HepG2 (cell line): ENCODE data around the gene DCST2. TPM values are rescaled to one million over a fixed set of nuclear protein-coding genes. Genes with fewer than 3 reads are reported as not detected.

Source experiments
- ATAC-seq: fragments of 200-7000 bp; cut with Tn5 transposase; 3 replicates; pipeline ENCODE4 v1.9.1; 2020; ENCODE audit warnings: mild to moderate bottlenecking, moderate library complexity
- BruUV-seq: library from RNA; stranded (reverse); fragments of 400-500 nt; replicated peaks from 2 replicates; lab custom pipeline; 2021; lab: Mats Ljungman, UMichigan
- CTCF ChIA-PET: fragments of 300-600 bp; formaldehyde crosslinking; extraction: SDS; loops from one replicate; lab custom pipeline; 2021; ENCODE audit warnings: low total read pairs, inconsistent platforms, low intra/inter-chr PET ratio; lab: Yijun Ruan, JAX
- POLR2A ChIA-PET: fragments of 350-600 bp; sonication (Branson Sonifier 250); formaldehyde crosslinking; loops from one replicate; lab custom pipeline; 2020; ENCODE audit warnings: antibody characterized with exemption, inconsistent platforms; lab: Yijun Ruan, JAX
- DNase-seq: peaks from one replicate; pipeline ENCODE4 v3.0.0-alpha.2; 2015; ENCODE audit warnings: low spot score
- FAIRE-seq: peaks from 3 replicates; lab custom pipeline; 2011; peaks lifted over from hg19 to GRCh38; lab: Jason Lieb, UNC
- H2AFZ ChIP-seq: one replicate; pipeline ENCODE4 v1.6.1; 2011; ENCODE audit warnings: low read length, inconsistent platforms
- H3K27ac ChIP-seq: fragments of 300-600 bp; 3 replicates; pipeline ENCODE4 v1.8.0; 2011; ENCODE audit warnings: mixed run types, mild to moderate bottlenecking, mixed read lengths, low read length, inconsistent platforms; ENCODE audit not compliant: insufficient read depth; ENCODE audit errors: extremely low read length
- H3K27me3 ChIP-seq, 2 experiments: fragments of 200-600 bp in 1 of 2; 2 replicates in 1 of 2; 3 replicates in 1 of 2; pipeline versions ENCODE4 v1.6.0 to v1.8.0; 2011; ENCODE audit warnings: low read length in 2 of 2, mild to moderate bottlenecking in 2 of 2, moderate library complexity in 2 of 2, inconsistent platforms in 1 of 2; ENCODE audit not compliant: insufficient read depth in 2 of 2, control insufficient read depth in 1 of 2
- H3K36me3 ChIP-seq, 2 experiments: fragments of 200-600 bp in 1 of 2; replicated peaks in 1 of 2; 2 replicates in 1 of 2; 3 replicates in 1 of 2; pipeline versions ENCODE4 v1.5.1 to v1.8.0; 2011; ENCODE audit warnings: low read length in 2 of 2, inconsistent platforms in 1 of 2; ENCODE audit not compliant: insufficient read depth in 2 of 2, control insufficient read depth in 1 of 2
- H3K4me1 ChIP-seq: 2 replicates; pipeline ENCODE4 v1.5.1; 2012; ENCODE audit warnings: low read length, inconsistent platforms; ENCODE audit not compliant: insufficient read depth
- H3K4me2 ChIP-seq: 2 replicates; pipeline ENCODE4 v1.6.0; 2011; ENCODE audit warnings: low read depth, low read length, inconsistent platforms
- H3K4me3 ChIP-seq, 3 experiments: fragments of 200-600 bp in 1 of 3; sonication (generic), shearing (Covaris generic) in 1 of 3; replicated peaks in 1 of 3; 2 replicates each; pipeline ENCODE4 v1.5.1; 2011 to 2016; ENCODE audit warnings: low read length in 3 of 3, inconsistent platforms in 2 of 3, low read depth in 2 of 3, mild to moderate bottlenecking in 2 of 3, control low read depth in 1 of 3, mixed read lengths in 1 of 3; ENCODE audit not compliant: insufficient read depth in 1 of 3
- H3K79me2 ChIP-seq: one replicate; pipeline ENCODE4 v1.6.1; 2011; ENCODE audit warnings: low read length, inconsistent platforms; ENCODE audit not compliant: insufficient read depth
- H3K9ac ChIP-seq: 2 replicates; pipeline ENCODE4 v1.6.0; 2011; ENCODE audit warnings: mild to moderate bottlenecking, low read depth, low read length, inconsistent platforms; ENCODE audit not compliant: insufficient read depth
- H3K9me3 ChIP-seq: 2 replicates; pipeline ENCODE4 v1.5.1; 2012; ENCODE audit warnings: mild to moderate bottlenecking, low read length
- H4K20me1 ChIP-seq: 2 replicates; pipeline ENCODE4 v1.6.0; 2011; ENCODE audit warnings: inconsistent platforms, mild to moderate bottlenecking, low read length, moderate library complexity; ENCODE audit not compliant: insufficient read depth
- HNRNPUL1 ChIP-seq: fragments of 200-400 bp; formaldehyde crosslinking; IDR thresholded peaks from 2 replicates; pipeline ENCODE4 v1.6.1; 2017; ENCODE audit warnings: low read depth, mild to moderate bottlenecking, low read length, moderate library complexity
- ZFP36 ChIP-seq: fragments of 150-350 bp; IDR thresholded peaks from 2 replicates; pipeline ENCODE4 v1.6.1; 2018; ENCODE audit warnings: borderline replicate concordance, low read length, low read depth; ENCODE audit not compliant: partially characterized antibody
- ZKSCAN5 ChIP-seq: sonication (generic); formaldehyde crosslinking; IDR thresholded peaks from 2 replicates; pipeline ENCODE4 v1.5.1; 2020; ENCODE audit warnings: mild to moderate bottlenecking, missing genetic modification reagents
- ZNF768 ChIP-seq: sonication (generic); formaldehyde crosslinking; IDR thresholded peaks from 2 replicates; pipeline ENCODE4 v1.4.0; 2020; ENCODE audit warnings: missing genetic modification reagents
- WGBS: methylation state at CpG from one replicate; pipeline ENCODE4 v1.1.6; 2017; ENCODE audit warnings: low lambda C conversion rate; 5-methylcytosine and 5-hydroxymethylcytosine counted together
- in situ Hi-C: cut with HindIII; loops from 2 replicates; pipeline ENCODE4 v1.10.0; 2017; ENCODE audit warnings: low pct_unique_long_range_greater_than_20kb; ENCODE audit not compliant: extremely low pct_ligation_motif_present
- intact Hi-C: fragments of 100-400 bp; cut with micrococcal nuclease; formaldehyde crosslinking; loops from one replicate; pipeline ENCODE4 v1.10.0; 2022; ENCODE audit not compliant: unreplicated experiment
- polyA plus RNA-seq, 8 experiments: library from polyadenylated mRNA; depleted of rRNA in 3 of 8; stranded (reverse) in 7 of 8; unstranded in 1 of 8; fragments of >200 nt; fragmentation: Illumina TruSeq in 4 of 8; extraction: Trizol in 4 of 8; gene quantifications; 2 replicates each; pipeline versions ENCODE4 v1.2.1 to v1.2.3, GENCODE V29; 2011 to 2016; ENCODE audit warnings: low read depth in 4 of 8, missing spikeins in 1 of 8, mixed read lengths in 1 of 8; ENCODE audit not compliant: insufficient read depth in 1 of 8
- total RNA-seq, 5 experiments: library from RNA; depleted of rRNA; stranded (reverse); fragments of >200 nt; fragmentation: Illumina TruSeq; extraction: Trizol; gene quantifications; 2 replicates each; pipeline ENCODE4 v1.2.3, GENCODE V29; 2016; ENCODE audit warnings: low read depth in 1 of 5

Gene DCST2
- total and polyA plus RNA-seq, 2 of the 13 experiments (the other 11 are each of a cell fraction or from before 2014, with no cell fraction given), result 0.74 TPM; not detected in 1

DNA sequence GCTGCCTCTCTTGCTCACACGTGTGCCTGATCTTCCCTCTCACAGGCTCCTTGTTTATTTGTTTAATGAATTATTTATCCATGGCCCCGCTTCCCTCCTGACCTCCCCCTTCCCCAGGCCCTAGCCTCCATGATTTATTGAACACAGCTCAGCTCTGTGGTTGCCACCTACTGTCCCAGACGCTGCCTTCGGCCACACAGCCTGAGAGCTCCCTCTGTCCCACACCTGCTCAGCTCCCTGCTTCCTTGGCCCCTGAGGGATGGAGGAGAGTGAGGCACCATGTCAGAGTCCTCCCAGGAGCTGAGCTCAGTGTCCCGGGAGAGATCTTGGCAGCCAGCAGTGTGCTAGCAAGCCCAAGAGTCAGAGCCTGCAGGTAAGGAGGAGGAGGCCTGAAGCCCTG, 42.0 kb upstream of the DCST2 start:
- no peak for ATAC-seq
- Histone ChIP-seq H3K9ac (no peak overlapping the region), H3K79me2 (no peaks in the 10 kb centered on the region), H3K4me2 (no peak overlapping the region)
- 3% methylated on average over 5 of the region's 5 CpGs for WGBS
- peak; percentile 62; the same call in 1 of the 2 replicates for TF ChIP-seq ZNF768
- TF ChIP-seq ZKSCAN5 (CRISPR knock-in tag), result no peak
- no peak for TF ChIP-seq HNRNPUL1
- TF ChIP-seq, all 625 proteins: peak for 1
- H3K27ac ChIP-seq, result no peak overlapping the region
- peaks cover 13 to 85% of the 10 kb centered on the region in 2 experiments for H3K27me3 ChIP-seq
- no peak for FAIRE-seq
- no peak overlapping the region for H3K4me3 ChIP-seq
- intact Hi-C loops (no loop called here), in situ Hi-C loops (no loop called here)
- no peaks in the 10 kb centered on the region for H4K20me1 ChIP-seq
- ChIA-PET POLR2A (interaction anchor here (0.7 to 1.1 kb wide), 3 partner anchors 9 to 74 kb away, joined by 3 read pairs; partner anchors contain the start of gene ADAM15), CTCF (no interaction called here)
- no peaks in the 10 kb centered on the region for H3K36me3 ChIP-seq
- H2AFZ ChIP-seq, result no peak overlapping the region
- BruUV-seq, result no TSS peak
- DNase-seq, result no peak
- H3K9me3 ChIP-seq, result no peaks in the 10 kb centered on the region
- H3K4me1 ChIP-seq, result peaks cover 37% of the 10 kb centered on the region

GRCh38 chr1:155073377-155074242, 40.0 kb upstream of the DCST2 start:
- FAIRE-seq (no peak), DNase-seq (no peak), ATAC-seq (no peak)
- in situ Hi-C loops, result no loop called here
- Histone ChIP-seq H3K79me2 (no peaks in the 10 kb centered on the region), H3K4me1 (peaks cover 30% of the 10 kb centered on the region), H3K27me3 (peaks cover 8 to 66% of the 10 kb centered on the region in 2 experiments), H3K36me3 (peaks cover 3 to 4% of the 10 kb centered on the region in 2 experiments; a peak in 3 of 5 replicates), H3K4me3 (no peak overlapping the region), H2AFZ (no peak overlapping the region), H3K27ac (no peak overlapping the region), H4K20me1 (no peaks in the 10 kb centered on the region), H3K9ac (no peak overlapping the region), H3K9me3 (no peaks in the 10 kb centered on the region), H3K4me2 (no peak overlapping the region)
- WGBS, result 80% methylated on average over 3 of the region's 3 CpGs
- ChIA-PET CTCF (no interaction called here), POLR2A (no interaction called here)
- intact Hi-C loops, result no loop called here
- TF ChIP-seq ZFP36, result no peak
- no TSS peak for BruUV-seq
